ENCODE measurements around the gene MLLT6.

DNA sequence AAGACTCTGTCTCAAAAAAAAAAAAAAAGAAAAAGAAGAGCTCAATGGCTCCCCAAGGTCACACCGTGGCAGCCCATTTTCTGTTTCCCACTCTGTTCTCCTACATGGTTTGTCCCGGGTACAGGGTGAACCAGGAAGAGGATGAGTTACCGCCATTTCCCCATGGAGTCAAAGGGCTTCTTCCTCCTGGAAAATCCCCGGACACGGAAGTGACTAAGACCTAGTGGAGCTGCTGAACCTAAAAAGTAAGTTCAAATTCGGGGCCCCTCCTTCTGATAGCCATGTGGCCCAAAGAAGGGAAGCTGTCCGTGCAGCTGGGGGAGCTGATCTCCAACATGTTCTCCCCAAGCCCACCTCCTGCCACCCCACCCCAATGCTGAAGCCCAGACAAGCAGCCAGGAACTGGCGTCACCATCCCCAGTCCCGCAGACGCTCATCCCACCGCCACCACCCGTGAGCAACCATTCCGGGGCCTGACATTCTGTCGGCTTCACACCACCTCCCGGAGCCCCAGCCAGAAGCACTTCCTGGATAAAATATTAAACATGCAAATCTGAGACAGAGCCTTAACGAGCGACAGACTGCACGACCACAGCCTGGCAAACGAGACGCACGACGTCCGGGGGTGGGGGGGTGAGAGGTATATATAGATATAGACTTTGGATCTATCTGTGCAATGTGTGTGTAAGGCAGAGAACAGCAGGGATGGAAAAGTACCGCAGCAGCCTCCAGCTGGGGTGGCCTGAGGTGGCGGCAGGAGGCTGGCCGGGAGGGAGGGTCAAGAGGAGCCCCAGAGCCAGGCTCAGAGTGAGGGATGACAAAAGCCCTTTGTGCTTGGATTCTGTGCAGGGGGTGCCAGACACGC lies 47.9 kb upstream of the MLLT6 start:
- TF ChIP-seq POLR2A (IDR thresholded peaks at IDR 0.05; ENCODE audit: low read length) (no peak), GATA1 (IDR thresholded peaks at IDR 0.05; ENCODE audit: low read depth, low read length) (no peak)
